ENCODE measurements around the gene UPB1.

The UPB1 gene

GRCh38 chr22:24576778-24577177, 81.6 kb downstream of the UPB1 start:
- no peak for DNase-seq

Measured in NCI-H1105 (cell line).